Epithelial cell of prostate (primary cell): Measurements from ENCODE around the gene RASSF5.
"Not testable (repeated sequence)": the region's sequence is repeated elsewhere in the genome, so short reads cannot be mapped to it uniquely, and the experiment has no call there.

ENCODE experiments used
- DNase-seq: peaks from one replicate; pipeline ENCODE4 v3.0.0-alpha.2; 2011; ENCODE audit warnings: low read depth, low spot score
- H3K27ac ChIP-seq: fragments of 450-650 bp; 2 replicates; pipeline ENCODE4 v1.5.1; 2017; ENCODE audit warnings: mild to moderate bottlenecking

The RASSF5 gene

GRCh38 chr1:206579747-206580437 is 72.6 kb downstream of the RASSF5 start:
- no peak for DNase-seq
- H3K27ac ChIP-seq = no peak overlapping the region

- DNase-seq = no peak
- no peak overlapping the region for H3K27ac ChIP-seq
Measured at GRCh38 chr1:206580438-206581113, 73.2 kb downstream of the RASSF5 start.

- H3K27ac ChIP-seq, DNase-seq: not testable (repeated sequence)
Measured at GRCh38 chr1:206581114-206581497, 73.8 kb downstream of the RASSF5 start.

GRCh38 chr1:206581571-206581981 is 74.2 kb downstream of the RASSF5 start:
- no peak overlapping the region for H3K27ac ChIP-seq
- DNase-seq = no peak

GRCh38 chr1:206582537-206582936 is 75.2 kb downstream of the RASSF5 start:
- DNase-seq = no peak
- H3K27ac ChIP-seq = no peak overlapping the region

GRCh38 chr1:206582971-206583706 is 75.8 kb downstream of the RASSF5 start:
- DNase-seq = no peak
- H3K27ac ChIP-seq = no peak overlapping the region

GRCh38 chr1:206583707-206584648 is 76.6 kb downstream of the RASSF5 start:
- no peak for DNase-seq
- no peak overlapping the region for H3K27ac ChIP-seq

GRCh38 chr1:206584683-206585082 is 77.4 kb downstream of the RASSF5 start:
- DNase-seq = no peak
- no peak overlapping the region for H3K27ac ChIP-seq

- peak overlapping the region; percentile 65 for H3K27ac ChIP-seq
- DNase-seq = peak; percentile 54
Measured at GRCh38 chr1:206586501-206587445, 79.4 kb downstream of the RASSF5 start.

- peak overlapping the region; percentile 65 for H3K27ac ChIP-seq
- no peak for DNase-seq
Measured at GRCh38 chr1:206587904-206588303, 80.6 kb downstream of the RASSF5 start.

- H3K27ac ChIP-seq = peak overlapping the region; percentile 65
- DNase-seq = no peak
Measured at GRCh38 chr1:206588492-206588891, 81.2 kb downstream of the RASSF5 start.

GRCh38 chr1:206589206-206589605 is 81.9 kb downstream of the RASSF5 start:
- peak overlapping the region; percentile 65 for H3K27ac ChIP-seq
- DNase-seq = no peak

- DNase-seq = peak; percentile 87
- peak overlapping the region; percentile 65 for H3K27ac ChIP-seq
Measured at GRCh38 chr1:206590025-206590758, 82.9 kb downstream of the RASSF5 start.

GRCh38 chr1:206591226-206591625 is 83.9 kb downstream of the RASSF5 start:
- peak overlapping the region; percentile 65 for H3K27ac ChIP-seq
- no peak for DNase-seq

- no peak for DNase-seq
- H3K27ac ChIP-seq = no peak overlapping the region
Measured at GRCh38 chr1:206591696-206592095, 84.4 kb downstream of the RASSF5 start.

- H3K27ac ChIP-seq = no peak overlapping the region
Measured at GRCh38 chr1:206593351-206593925, 86.1 kb downstream of the RASSF5 start.

GRCh38 chr1:206595581-206596318 is 88.4 kb downstream of the RASSF5 start:
- no peak for DNase-seq
- H3K27ac ChIP-seq = no peak overlapping the region

More at GRCh38 chr1:206593351-206593925, 86.1 kb downstream of the RASSF5 start:
- no peak for DNase-seq
